Astrocyte (in vitro differentiated cells and primary cell): ENCODE measurements around the gene CLEC16A. TPM values are rescaled to one million over a fixed set of nuclear protein-coding genes. Genes with fewer than 3 reads are reported as not detected.
A peak's percentile ranks its signal among the peaks of the same experiment; 100 is the strongest.

Experiments
- DNase-seq: peaks from one replicate; pipeline ENCODE4 v3.0.0-alpha.2; 2010; ENCODE audit warnings: low read depth
- FAIRE-seq: peaks from 2 replicates; lab custom pipeline; 2011; peaks lifted over from hg19 to GRCh38; lab: Jason Lieb, UNC
- H2AFZ ChIP-seq: 2 replicates; pipeline ENCODE4 v1.6.0; 2012; ENCODE audit warnings: low read depth, low read length, inconsistent platforms
- H3K27ac ChIP-seq: 2 replicates; pipeline ENCODE4 v1.5.1; 2011; ENCODE audit warnings: low read depth, low read length, inconsistent platforms
- H3K27me3 ChIP-seq: 2 replicates; pipeline ENCODE4 v1.6.0; 2011; ENCODE audit warnings: low read length, inconsistent platforms; ENCODE audit not compliant: insufficient read depth
- H3K36me3 ChIP-seq: 2 replicates; pipeline ENCODE4 v1.5.1; 2011; ENCODE audit warnings: low read length, inconsistent platforms; ENCODE audit not compliant: insufficient read depth
- H3K4me1 ChIP-seq: 2 replicates; pipeline ENCODE4 v1.5.1; 2011; ENCODE audit warnings: low read length, inconsistent platforms; ENCODE audit not compliant: insufficient read depth
- H3K4me2 ChIP-seq: 2 replicates; pipeline ENCODE4 v1.6.0; 2012; ENCODE audit warnings: low read length, inconsistent platforms
- H3K4me3 ChIP-seq: 2 replicates; pipeline ENCODE4 v1.5.1; 2011; ENCODE audit warnings: low read depth, mild to moderate bottlenecking, low read length, inconsistent platforms; ENCODE audit not compliant: insufficient read depth
- H3K79me2 ChIP-seq: 2 replicates; pipeline ENCODE4 v1.6.0; 2012; ENCODE audit warnings: mild to moderate bottlenecking, low read length, inconsistent platforms; ENCODE audit not compliant: insufficient read depth
- H3K9ac ChIP-seq: 2 replicates; pipeline ENCODE4 v1.6.0; 2012; ENCODE audit warnings: mild to moderate bottlenecking, low read length, inconsistent platforms
- H3K9me3 ChIP-seq: 2 replicates; pipeline ENCODE4 v1.5.1; 2012; ENCODE audit warnings: low read depth, mild to moderate bottlenecking, low read length, inconsistent platforms; ENCODE audit not compliant: insufficient read depth
- H4K20me1 ChIP-seq: 2 replicates; pipeline ENCODE4 v1.6.0; 2012; ENCODE audit warnings: low read length, inconsistent platforms; ENCODE audit not compliant: insufficient read depth
- H3K27ac Mint-ChIP-seq: one replicate; pipeline ENCODE4 v1.8.0; 2021; ENCODE audit warnings: mild to moderate bottlenecking, mixed read lengths; ENCODE audit not compliant: unreplicated experiment
- H3K27me3 Mint-ChIP-seq: one replicate; pipeline ENCODE4 v1.8.0; 2021; ENCODE audit warnings: low read depth, mixed read lengths; ENCODE audit not compliant: unreplicated experiment
- H3K36me3 Mint-ChIP-seq: one replicate; pipeline ENCODE4 v1.8.0; 2021; ENCODE audit warnings: low read depth, mixed read lengths; ENCODE audit not compliant: unreplicated experiment
- H3K4me1 Mint-ChIP-seq: one replicate; pipeline ENCODE4 v1.8.0; 2021; ENCODE audit warnings: low read depth, mixed read lengths; ENCODE audit not compliant: unreplicated experiment
- H3K4me3 Mint-ChIP-seq: one replicate; pipeline ENCODE4 v1.8.0; 2021; ENCODE audit warnings: mild to moderate bottlenecking, moderate library complexity, mixed read lengths; ENCODE audit not compliant: unreplicated experiment
- H3K9me3 Mint-ChIP-seq: one replicate; pipeline ENCODE4 v1.8.0; 2021; ENCODE audit warnings: mild to moderate bottlenecking, mixed read lengths; ENCODE audit not compliant: unreplicated experiment
- CTCF ChIP-seq: IDR thresholded peaks from 2 replicates; pipeline ENCODE4 v1.5.1; 2011; ENCODE audit warnings: low read depth, mild to moderate bottlenecking, inconsistent platforms, low read length, moderate library complexity; ENCODE audit not compliant: insufficient read depth
- EZH2 ChIP-seq: IDR thresholded peaks from 2 replicates; pipeline ENCODE4 v1.6.1; 2012; ENCODE audit warnings: mild to moderate bottlenecking, low read length, inconsistent platforms; ENCODE audit not compliant: insufficient read depth
- total RNA-seq: library from RNA; stranded (reverse); gene quantifications from 2 replicates; pipeline ENCODE4 v1.2.1, GENCODE V29; 2021

CLEC16A gene
- total RNA-seq, 1 donor from 2014 or later = 31.7 TPM

GRCh38 chr16:11104168-11105037, 160.0 kb downstream of the CLEC16A start:
- H3K27ac Mint-ChIP-seq = no peak overlapping the region
- H3K4me1 Mint-ChIP-seq = peaks cover 49% of the 10 kb centered on the region
- Histone ChIP-seq H3K36me3 (no peaks in the 10 kb centered on the region), H3K4me1 (peaks cover 55% of the 10 kb centered on the region), H2AFZ (no peak overlapping the region), H3K79me2 (no peaks in the 10 kb centered on the region), H3K27me3 (no peaks in the 10 kb centered on the region), H3K4me3 (no peak overlapping the region), H3K9ac (peak overlapping the region; percentile 32), H4K20me1 (no peaks in the 10 kb centered on the region), H3K4me2 (peak overlapping the region; percentile 17), H3K27ac (peak overlapping the region; percentile 58), H3K9me3 (no peaks in the 10 kb centered on the region)
- TF ChIP-seq EZH2 (no peak), CTCF (no peak)
- H3K36me3 Mint-ChIP-seq = peaks cover 8% of the 10 kb centered on the region
- no peak for DNase-seq
- H3K9me3 Mint-ChIP-seq = no peaks in the 10 kb centered on the region
- H3K4me3 Mint-ChIP-seq = no peak overlapping the region
- no peak for FAIRE-seq
- H3K27me3 Mint-ChIP-seq = no peaks in the 10 kb centered on the region

GRCh38 chr16:11105038-11105903, 160.9 kb downstream of the CLEC16A start:
- Mint-ChIP-seq H3K4me1 (peaks cover 50% of the 10 kb centered on the region), H3K27me3 (no peaks in the 10 kb centered on the region), H3K36me3 (peaks cover 12% of the 10 kb centered on the region), H3K9me3 (no peaks in the 10 kb centered on the region), H3K27ac (peak overlapping the region; percentile 73), H3K4me3 (no peak overlapping the region)
- Histone ChIP-seq H2AFZ (no peak overlapping the region), H4K20me1 (no peaks in the 10 kb centered on the region), H3K79me2 (no peaks in the 10 kb centered on the region), H3K9me3 (no peaks in the 10 kb centered on the region), H3K4me1 (peaks cover 55% of the 10 kb centered on the region), H3K27ac (peak overlapping the region; percentile 58), H3K27me3 (no peaks in the 10 kb centered on the region), H3K9ac (peak overlapping the region; percentile 10), H3K36me3 (no peaks in the 10 kb centered on the region), H3K4me3 (no peak overlapping the region), H3K4me2 (peak overlapping the region; percentile 17)
- peak; percentile 98 for DNase-seq
- no peak for TF ChIP-seq CTCF
- TF ChIP-seq EZH2 = no peak
- FAIRE-seq = peak; percentile 64
